SU-DHL-6 (cell line): Measurements from ENCODE around the gene HLA-C.

Experiments
- H2AFZ ChIP-seq: fragments of 200-600 bp; sonication (generic); 2 replicates; pipeline ENCODE4 v1.6.1; 2014; ENCODE audit warnings: low read depth, mild to moderate bottlenecking, moderate library complexity, mixed read lengths, antibody characterized with exemption, low read length; ENCODE audit not compliant: severe bottlenecking
- H3F3A ChIP-seq: fragments of 200-600 bp; shearing (Covaris generic); 2 replicates; pipeline ENCODE4 v1.6.0; 2016; ENCODE audit warnings: antibody characterized with exemption, mild to moderate bottlenecking; ENCODE audit not compliant: insufficient read depth
- H3K27ac ChIP-seq: fragments of 200-600 bp; sonication (generic); 2 replicates; pipeline ENCODE4 v1.5.1; 2016; ENCODE audit warnings: low read depth, mild to moderate bottlenecking, low read length, moderate library complexity, mixed read lengths
- H3K27me3 ChIP-seq: fragments of 200-600 bp; sonication (generic), shearing (Covaris generic); 2 replicates; pipeline ENCODE4 v1.6.0; 2014; ENCODE audit warnings: mild to moderate bottlenecking, low read length
- H3K36me3 ChIP-seq: fragments of 200-600 bp; sonication (generic); 2 replicates; pipeline ENCODE4 v1.6.1; 2014; ENCODE audit warnings: mild to moderate bottlenecking, low read length, mixed read lengths
- H3K4me2 ChIP-seq: fragments of 300-600, 200-600 bp; shearing (Covaris generic), sonication (generic); 2 replicates; pipeline ENCODE4 v1.6.0; 2014; ENCODE audit warnings: low read length, low read depth, mild to moderate bottlenecking; ENCODE audit not compliant: poor library complexity, severe bottlenecking
- H3K4me3 ChIP-seq: fragments of 200-600 bp; sonication (generic); 2 replicates; pipeline ENCODE4 v1.5.1; 2014; ENCODE audit warnings: antibody characterized with exemption, low read length, mild to moderate bottlenecking, mixed read lengths; ENCODE audit not compliant: insufficient read depth, poor library complexity, severe bottlenecking
- H3K79me2 ChIP-seq: fragments of 200-600 bp; sonication (generic); 2 replicates; pipeline ENCODE4 v1.6.1; 2014; ENCODE audit warnings: mild to moderate bottlenecking, low read length, moderate library complexity; ENCODE audit not compliant: insufficient read depth
- H3K9ac ChIP-seq: fragments of 200-600 bp; sonication (generic); 2 replicates; pipeline ENCODE4 v1.7.0; 2014; ENCODE audit warnings: mild to moderate bottlenecking, low read length
- H3K9me2 ChIP-seq: fragments of 200-600 bp; sonication (generic); replicated peaks from 2 replicates; pipeline ENCODE4 v1.6.1; 2014; ENCODE audit warnings: low read length; ENCODE audit not compliant: insufficient read depth
- H3K9me3 ChIP-seq: fragments of 200-600 bp; sonication (generic); 2 replicates; pipeline ENCODE4 v1.6.1; 2014; ENCODE audit warnings: low read length, mixed read lengths; ENCODE audit not compliant: insufficient read depth
- H4K20me1 ChIP-seq: fragments of 200-600 bp; sonication (generic); 2 replicates; pipeline ENCODE4 v1.6.1; 2014; ENCODE audit warnings: low read depth, mild to moderate bottlenecking, antibody characterized with exemption, low read length, moderate library complexity, mixed read lengths
- EZH2phosphoT487 ChIP-seq: fragments of 200-600 bp; sonication (generic), shearing (Covaris generic); conservative IDR thresholded peaks from 2 replicates; pipeline ENCODE4 v1.6.1; 2018; ENCODE audit warnings: mild to moderate bottlenecking, antibody characterized with exemption, low read length, moderate library complexity, mixed read lengths
- TF ChIP-seq, protein P1 (sequence below): fragments of 200-600 bp; sonication (generic); IDR thresholded peaks from one replicate; pipeline ENCODE4 v1.5.1; 2017; ENCODE audit warnings: antibody characterized with exemption, mild to moderate bottlenecking, low read length, moderate library complexity; ENCODE audit not compliant: insufficient read depth, poor library complexity, severe bottlenecking

The HLA-C gene

GRCh38 chr6:31300797-31301196 lies 28.9 kb upstream of the HLA-C start:
- H3K79me2 ChIP-seq, result no peaks in the 10 kb centered on the region
- H4K20me1 ChIP-seq, result no peaks in the 10 kb centered on the region
- no peaks in the 10 kb centered on the region for H3K9me2 ChIP-seq
- H3K9me3 ChIP-seq, result no peaks in the 10 kb centered on the region
- H3K9ac ChIP-seq, result no peak overlapping the region
- TF ChIP-seq, protein P1, sequence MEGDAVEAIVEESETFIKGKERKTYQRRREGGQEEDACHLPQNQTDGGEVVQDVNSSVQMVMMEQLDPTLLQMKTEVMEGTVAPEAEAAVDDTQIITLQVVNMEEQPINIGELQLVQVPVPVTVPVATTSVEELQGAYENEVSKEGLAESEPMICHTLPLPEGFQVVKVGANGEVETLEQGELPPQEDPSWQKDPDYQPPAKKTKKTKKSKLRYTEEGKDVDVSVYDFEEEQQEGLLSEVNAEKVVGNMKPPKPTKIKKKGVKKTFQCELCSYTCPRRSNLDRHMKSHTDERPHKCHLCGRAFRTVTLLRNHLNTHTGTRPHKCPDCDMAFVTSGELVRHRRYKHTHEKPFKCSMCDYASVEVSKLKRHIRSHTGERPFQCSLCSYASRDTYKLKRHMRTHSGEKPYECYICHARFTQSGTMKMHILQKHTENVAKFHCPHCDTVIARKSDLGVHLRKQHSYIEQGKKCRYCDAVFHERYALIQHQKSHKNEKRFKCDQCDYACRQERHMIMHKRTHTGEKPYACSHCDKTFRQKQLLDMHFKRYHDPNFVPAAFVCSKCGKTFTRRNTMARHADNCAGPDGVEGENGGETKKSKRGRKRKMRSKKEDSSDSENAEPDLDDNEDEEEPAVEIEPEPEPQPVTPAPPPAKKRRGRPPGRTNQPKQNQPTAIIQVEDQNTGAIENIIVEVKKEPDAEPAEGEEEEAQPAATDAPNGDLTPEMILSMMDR, result no peak
- no peak for TF ChIP-seq EZH2phosphoT487
- H3K4me2 ChIP-seq, result no peak overlapping the region
- H3F3A ChIP-seq, result no peaks in the 10 kb centered on the region
- H3K4me3 ChIP-seq, result no peak overlapping the region
- H3K27ac ChIP-seq, result no peak overlapping the region
- no peaks in the 10 kb centered on the region for H3K27me3 ChIP-seq
- H3K36me3 ChIP-seq, result no peaks in the 10 kb centered on the region
- no peak overlapping the region for H2AFZ ChIP-seq

DNA sequence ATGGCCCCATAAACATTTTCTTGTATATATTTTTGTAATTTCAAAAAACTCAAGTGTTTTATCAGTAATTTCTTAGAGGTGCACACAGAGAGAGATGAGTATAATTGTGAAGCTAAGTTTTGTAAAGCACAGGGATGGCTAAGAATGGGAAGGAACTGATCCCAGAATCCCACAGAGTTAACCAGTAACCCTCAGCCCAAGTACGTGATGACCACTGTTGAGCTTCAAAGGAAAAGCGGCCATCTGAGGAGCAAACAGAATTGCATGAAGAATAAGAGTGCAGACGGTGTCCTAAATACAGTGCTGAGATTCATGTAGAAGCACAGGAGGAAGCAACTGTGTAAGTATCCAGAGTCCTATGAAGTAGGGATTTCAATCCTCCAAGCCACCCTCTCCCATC lies 28.1 kb upstream of the HLA-C start:
- no peak overlapping the region for H2AFZ ChIP-seq
- H3K27ac ChIP-seq, result no peak overlapping the region
- H3K4me2 ChIP-seq, result no peak overlapping the region
- no peak overlapping the region for H3K9ac ChIP-seq
- H4K20me1 ChIP-seq, result no peaks in the 10 kb centered on the region
- no peaks in the 10 kb centered on the region for H3K36me3 ChIP-seq
- H3K27me3 ChIP-seq, result no peaks in the 10 kb centered on the region
- H3K4me3 ChIP-seq, result no peak overlapping the region
- H3K9me2 ChIP-seq, result no peaks in the 10 kb centered on the region
- no peaks in the 10 kb centered on the region for H3F3A ChIP-seq
- no peaks in the 10 kb centered on the region for H3K9me3 ChIP-seq
- TF ChIP-seq, protein P1, result no peak
- no peak for TF ChIP-seq EZH2phosphoT487
- no peaks in the 10 kb centered on the region for H3K79me2 ChIP-seq

GRCh38 chr6:31299511-31299910 lies 27.6 kb upstream of the HLA-C start:
- Histone ChIP-seq H3K4me3 (no peak overlapping the region), H3K9me3 (no peaks in the 10 kb centered on the region), H3K36me3 (no peaks in the 10 kb centered on the region), H3K27me3 (no peaks in the 10 kb centered on the region), H3K4me2 (no peak overlapping the region), H2AFZ (no peak overlapping the region), H3K27ac (no peak overlapping the region), H3K9me2 (no peaks in the 10 kb centered on the region), H3F3A (no peaks in the 10 kb centered on the region), H4K20me1 (no peaks in the 10 kb centered on the region), H3K9ac (no peak overlapping the region), H3K79me2 (no peaks in the 10 kb centered on the region)
- TF ChIP-seq, protein P1, result no peak
- no peak for TF ChIP-seq EZH2phosphoT487

GRCh38 chr6:31294056-31294455 lies 22.2 kb upstream of the HLA-C start:
- no peaks in the 10 kb centered on the region for H3K36me3 ChIP-seq
- no peak for TF ChIP-seq EZH2phosphoT487
- TF ChIP-seq, protein P1, result no peak
- H3F3A ChIP-seq, result no peaks in the 10 kb centered on the region
- H3K4me2 ChIP-seq, result no peak overlapping the region
- no peak overlapping the region for H2AFZ ChIP-seq
- H3K9me2 ChIP-seq, result no peaks in the 10 kb centered on the region
- no peaks in the 10 kb centered on the region for H3K27me3 ChIP-seq
- H3K9me3 ChIP-seq, result no peaks in the 10 kb centered on the region
- H3K9ac ChIP-seq, result no peak overlapping the region
- H3K27ac ChIP-seq, result no peak overlapping the region
- no peak overlapping the region for H3K4me3 ChIP-seq
- no peaks in the 10 kb centered on the region for H4K20me1 ChIP-seq
- H3K79me2 ChIP-seq, result no peaks in the 10 kb centered on the region
